Stimulated activated CD8-positive, alpha-beta memory T cell treated with anti-CD3 and anti-CD28 coated beads, Interleukin-4, amount 100 ng/mL, for 4 hours (primary cell): ENCODE data around the gene GPR157.

Experiments
- DNase-seq, 2 donors: peaks; one replicate each; pipeline ENCODE4 v3.0.0-alpha.2; 2020; ENCODE audit warnings: low read depth in 2 of 2, low spot score in 1 of 2

GPR157 gene

DNA sequence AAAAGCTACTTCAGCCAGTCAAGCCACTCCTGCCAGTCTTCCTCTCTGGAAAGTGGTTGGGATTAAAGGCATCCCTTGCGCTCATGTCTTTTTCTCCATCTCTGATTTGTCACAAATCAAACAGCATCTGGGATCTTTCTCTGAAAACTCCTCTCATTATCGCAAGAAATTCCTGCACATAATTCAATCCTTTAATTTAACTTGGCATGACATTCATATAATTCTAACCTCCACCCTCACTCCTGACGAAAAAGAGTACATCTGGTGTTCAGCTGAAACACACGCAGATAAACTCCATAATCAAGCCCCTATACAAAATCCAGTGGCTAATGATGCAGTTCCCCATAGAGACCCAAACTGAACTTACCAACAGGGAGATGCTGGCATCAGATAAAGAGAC is 40.1 kb downstream of the GPR157 start:
- no peak for DNase-seq

DNA sequence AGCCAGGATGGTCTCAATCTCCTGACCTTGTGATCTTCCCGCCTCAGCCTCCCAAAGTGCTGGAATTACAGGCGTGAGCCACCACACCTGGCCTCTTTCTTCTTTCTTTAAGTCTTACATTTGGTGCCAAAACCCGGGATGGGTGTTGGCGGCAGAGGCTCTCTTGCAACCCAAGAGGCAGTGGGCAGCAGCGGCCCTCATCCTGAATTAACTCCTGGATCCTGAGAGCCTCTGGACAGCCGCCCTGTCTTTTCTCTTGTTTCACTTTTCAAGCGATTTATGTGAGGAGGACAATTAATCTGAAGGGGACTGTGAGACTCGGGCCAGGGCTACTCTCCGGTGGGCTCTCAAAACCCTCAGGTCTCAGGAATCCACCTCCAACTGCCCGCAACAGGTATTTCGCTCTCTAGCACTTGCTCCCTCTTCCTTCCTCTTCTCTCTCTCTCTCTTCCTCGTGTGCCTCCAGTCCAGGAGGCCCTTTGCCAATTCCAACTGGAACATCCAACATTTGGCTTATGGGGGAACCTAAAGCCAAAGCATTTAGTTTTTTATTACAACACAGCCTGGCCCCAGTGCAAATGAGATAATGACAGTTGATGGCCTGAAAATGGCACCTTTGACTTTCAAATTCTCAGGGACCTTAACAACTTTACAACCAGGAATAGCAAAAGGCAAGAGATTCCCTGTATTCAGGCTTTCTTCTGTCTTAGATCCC is 41.3 kb downstream of the GPR157 start:
- no peak for DNase-seq

DNA sequence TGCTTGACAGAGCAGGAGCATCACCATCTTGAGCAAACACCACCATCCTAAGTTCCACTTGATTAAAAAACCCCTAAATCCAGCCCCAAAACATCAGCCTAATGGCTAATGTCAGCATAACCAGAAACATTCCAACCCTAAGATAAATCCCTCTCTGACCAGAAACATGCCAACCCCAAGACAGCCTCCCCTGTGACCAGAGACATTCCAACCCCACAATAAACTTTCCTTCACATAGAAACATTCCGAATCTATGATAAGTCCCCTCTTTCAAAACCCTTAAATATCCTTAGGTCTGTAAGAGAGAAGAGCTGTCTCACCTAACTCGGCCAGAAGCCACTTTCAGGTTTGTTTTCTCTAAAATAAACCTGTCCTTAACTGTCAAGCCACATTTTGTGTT is 42.1 kb downstream of the GPR157 start:
- DNase-seq, result no peak

DNA sequence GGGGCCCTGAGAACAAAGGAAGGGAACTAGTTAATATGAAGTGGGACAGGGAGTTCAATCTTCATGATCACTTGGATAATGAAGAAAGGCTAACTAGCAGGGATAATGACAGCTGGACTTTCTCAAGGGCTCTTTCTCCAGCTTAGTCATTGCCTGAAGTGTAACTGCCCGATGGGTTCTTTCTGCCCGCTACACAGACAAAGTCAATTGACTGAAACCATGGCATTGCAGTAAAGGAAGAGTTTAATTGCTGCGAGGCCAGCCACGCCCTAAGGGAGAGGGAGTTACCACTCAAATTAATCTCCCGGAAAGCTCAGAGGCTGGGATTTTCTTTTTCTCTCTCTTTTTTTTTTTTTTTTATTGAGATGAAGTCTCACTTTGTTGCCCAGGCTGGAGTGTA is 42.9 kb downstream of the GPR157 start:
- no peak for DNase-seq

DNA sequence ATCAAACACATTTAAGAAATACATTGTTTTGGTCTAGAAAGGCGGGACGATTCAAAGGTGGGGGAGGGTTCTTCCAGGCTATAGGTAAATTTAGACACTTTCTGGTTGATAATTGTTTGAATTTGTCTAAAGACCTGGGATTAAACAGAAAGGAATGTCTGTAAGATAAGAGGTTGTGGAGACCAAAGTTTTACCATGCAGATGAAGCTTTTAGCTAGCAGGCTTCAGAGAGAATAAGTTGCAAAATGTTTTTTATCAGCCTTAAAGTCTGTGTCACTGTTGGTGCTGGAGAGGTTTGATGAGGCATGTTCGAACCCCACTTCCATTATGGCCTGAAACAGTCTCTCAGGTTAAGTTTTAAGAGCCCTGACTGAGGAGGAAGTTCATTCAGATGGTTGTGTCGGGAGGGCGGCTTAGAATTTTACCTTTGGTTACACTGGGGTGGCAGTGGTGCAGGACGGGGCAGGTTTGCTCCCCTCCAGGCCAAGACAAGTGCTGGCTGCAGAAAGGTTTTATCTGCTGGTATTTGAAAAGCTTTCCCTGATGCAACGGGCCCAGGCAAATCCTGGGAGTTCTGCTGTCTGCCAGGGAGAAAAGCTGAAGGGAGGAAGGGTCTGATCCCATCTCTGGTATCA is 43.5 kb downstream of the GPR157 start:
- no peak for DNase-seq

DNA sequence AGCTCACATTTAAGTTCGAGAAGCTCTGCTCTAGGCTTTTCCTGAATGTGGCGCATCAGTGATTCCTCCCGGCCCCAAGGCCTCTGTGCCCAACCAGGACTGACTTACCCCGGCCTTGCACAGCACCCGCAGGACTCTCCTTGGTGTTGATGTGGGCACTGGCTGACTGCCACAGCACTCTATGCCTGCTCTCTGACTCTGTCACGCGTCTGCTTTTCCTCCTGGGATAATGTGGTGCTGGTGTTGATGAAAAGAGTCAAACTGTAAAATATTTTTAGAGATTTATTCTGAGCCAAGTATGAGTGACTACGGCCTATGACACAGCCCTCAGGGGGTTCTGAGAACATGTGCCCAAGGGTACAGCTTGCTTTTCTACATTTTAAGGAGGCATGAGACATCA is 44.0 kb downstream of the GPR157 start:
- no peak for DNase-seq

DNA sequence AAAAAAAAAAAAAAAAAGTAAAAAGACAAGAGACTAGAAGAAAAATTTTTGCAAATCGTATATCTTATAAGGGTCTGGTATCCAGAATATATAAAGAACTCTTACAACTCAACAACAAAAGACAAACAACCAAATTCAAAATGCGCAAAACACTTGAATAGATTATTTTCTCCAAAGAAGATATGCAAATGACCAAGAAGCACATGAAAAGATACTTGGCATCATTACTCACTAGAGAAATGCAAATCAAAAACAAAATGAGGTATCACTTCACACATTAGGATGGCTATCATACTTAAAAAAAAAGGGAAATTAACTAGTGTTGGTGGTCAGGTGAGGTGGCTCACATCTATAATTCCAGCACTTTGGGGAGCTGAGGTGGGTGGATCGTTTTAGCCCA is 47.4 kb downstream of the GPR157 start:
- DNase-seq, result no peak

DNA sequence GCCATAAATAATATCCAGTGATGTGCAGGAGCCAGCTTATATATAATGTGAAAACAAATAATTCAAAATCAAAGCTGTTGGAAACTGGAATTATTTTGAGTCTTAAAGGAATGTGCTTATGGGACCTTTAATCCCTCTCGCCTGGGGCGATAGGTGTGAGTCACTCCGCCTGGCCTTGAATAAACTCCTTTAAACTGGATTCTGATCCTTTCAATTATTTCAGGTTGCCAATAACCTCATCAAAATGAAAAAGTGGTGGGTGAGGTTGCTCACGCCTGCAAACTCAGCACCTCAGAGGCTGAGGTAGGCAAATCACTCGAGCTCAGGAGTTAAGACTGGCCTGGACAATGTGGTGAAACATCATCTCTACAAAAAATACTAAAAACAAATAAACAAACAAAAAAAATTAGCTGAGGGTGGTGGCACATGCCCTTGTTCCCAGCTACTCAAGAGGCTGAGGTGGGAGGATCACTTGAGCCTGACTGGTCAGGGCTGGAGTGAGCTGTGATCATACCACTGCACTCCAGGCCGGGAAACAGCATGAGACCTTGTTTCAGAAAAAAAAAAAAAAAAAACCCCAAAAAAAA is 48.1 kb downstream of the GPR157 start:
- no peak for DNase-seq

DNA sequence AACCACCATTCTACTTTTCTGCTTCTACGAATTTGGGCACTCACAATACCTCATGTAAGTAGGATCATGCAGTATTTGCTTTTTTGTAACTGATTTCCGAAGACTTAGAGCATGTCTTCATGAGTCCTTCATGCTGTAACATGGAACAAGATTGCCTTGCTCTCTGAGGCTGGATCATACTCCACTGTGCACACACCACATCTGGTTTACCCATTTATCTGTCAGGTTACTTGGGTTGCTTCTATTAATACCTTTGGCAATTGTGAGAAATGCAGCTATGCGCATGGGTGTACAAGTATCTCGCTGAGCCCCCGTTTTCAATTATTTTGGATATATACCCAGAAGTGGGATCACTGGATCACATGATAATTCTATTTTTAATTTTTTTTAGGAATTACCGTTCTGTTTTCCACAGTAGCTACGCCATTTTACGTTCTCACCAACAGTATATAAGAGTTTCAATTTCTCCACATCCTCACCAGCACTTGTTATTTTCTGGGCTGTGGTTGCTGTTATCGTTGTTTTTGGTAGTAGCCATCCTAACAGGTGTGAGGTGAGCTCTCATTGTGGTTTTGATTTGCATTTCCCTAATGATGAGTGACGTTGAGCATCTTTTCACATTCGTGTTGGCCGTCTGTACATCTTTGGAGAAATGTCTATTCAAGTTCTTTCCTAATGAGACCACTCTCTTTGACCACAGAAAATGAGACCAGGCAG is 48.8 kb downstream of the GPR157 start:
- DNase-seq, result no peak

DNA sequence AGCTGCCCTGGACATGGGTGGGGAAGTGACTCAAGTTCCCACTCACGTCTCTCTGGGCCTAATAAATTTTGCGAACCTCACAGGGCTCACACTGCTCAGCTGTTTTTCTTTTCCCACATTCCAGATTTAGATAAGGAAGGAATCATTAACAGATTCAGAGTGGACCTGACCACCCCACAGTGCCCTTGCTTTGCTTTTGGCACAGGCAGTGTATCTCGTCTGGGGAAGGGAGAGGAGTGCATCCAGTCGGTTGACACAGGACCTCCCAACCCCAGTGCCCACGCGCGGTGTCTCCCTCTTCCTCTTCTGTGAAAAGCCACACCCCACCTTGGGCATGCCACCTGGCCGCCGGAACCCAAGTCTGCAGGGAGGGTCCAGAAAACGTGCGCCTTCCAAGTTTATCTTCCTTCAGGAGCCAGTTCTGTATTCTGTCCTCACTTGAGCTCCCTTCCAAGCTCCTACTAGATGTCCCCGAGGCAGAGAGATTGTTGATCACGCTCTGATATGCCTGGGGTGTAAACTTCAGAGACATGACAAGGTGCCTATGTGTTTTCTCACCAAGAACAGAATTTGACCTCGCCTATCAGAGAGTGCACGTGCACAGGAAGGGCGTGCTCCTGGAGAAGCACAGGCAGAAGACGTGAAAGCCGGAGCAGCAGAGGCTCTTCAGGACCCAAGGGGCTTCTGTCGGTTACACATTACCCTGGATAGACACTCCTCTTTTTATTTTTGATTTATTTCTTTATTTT is 50.0 kb downstream of the GPR157 start:
- DNase-seq, result no peak

DNA sequence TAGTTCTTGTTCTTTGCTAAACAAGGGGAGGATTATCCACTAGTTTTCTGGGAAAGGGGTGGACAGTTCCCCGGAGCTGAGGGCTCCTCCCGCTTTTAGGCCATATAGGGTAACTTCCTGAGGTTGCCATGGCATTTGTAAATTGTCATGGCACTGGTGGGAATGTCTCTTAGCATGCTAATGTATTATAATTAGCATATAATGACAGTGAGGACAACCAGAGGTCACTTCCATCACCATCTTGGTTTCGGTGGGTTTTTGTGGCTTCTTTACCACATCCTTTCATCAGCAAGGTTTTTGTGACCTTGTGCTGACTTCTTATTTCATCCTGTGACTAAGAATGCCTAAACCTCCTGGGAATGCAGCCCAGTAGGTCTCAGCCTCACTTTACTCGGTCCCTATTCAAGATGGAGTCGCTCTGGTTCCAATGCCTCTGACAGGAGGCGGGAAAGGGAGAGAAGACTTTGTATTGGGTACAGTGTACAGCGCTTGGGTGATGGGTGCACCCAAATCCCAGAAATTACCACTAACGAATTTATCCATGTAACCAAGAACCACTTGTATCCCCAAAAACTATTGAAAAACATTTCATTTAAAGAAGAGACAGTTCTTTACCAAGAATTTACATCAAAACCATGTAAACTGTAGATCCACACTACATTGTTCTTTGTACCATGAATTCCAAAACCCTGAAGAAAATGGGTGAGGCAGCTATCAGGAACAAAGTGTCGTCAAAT is 50.7 kb downstream of the GPR157 start:
- no peak for DNase-seq

DNA sequence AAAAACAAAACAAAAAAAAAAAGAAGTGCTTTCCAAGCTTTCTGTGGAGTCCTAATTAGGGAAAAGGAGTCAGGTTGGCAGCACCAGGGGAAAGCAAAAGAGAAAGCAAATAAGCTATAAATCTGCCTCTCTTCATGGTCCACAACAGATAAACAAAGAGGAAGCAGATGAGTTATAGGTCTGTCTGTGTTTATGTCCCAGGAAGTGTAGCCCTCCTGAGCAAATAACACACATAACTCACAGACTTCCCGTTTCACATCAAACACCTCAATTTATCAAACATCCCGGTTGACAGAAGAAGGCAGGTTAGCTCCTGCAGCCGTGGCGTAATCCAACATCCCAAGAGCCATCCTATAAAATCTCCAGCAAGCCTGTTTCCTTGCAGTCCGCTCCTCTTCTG is 53.9 kb downstream of the GPR157 start:
- DNase-seq, result no peak

DNA sequence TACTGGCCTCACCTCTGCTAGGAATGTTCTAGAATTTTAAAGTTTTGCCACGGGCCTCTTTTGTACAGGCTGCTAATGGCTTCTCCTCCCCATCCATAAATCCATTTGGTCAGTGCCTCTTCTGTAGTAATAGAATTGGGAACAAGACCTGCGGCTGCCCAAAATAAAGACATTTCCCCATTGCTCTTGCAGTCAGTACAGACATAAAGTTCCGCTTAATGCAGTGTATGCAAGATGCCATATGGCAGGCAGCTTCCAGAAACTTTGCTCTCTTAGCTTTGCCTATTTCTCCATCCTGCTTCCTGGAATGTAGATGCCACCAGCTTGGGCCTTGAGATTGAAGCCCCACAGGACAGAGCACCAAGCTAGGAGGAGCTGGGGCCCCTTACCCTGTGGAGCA is 55.8 kb downstream of the GPR157 start:
- DNase-seq, result no peak

DNA sequence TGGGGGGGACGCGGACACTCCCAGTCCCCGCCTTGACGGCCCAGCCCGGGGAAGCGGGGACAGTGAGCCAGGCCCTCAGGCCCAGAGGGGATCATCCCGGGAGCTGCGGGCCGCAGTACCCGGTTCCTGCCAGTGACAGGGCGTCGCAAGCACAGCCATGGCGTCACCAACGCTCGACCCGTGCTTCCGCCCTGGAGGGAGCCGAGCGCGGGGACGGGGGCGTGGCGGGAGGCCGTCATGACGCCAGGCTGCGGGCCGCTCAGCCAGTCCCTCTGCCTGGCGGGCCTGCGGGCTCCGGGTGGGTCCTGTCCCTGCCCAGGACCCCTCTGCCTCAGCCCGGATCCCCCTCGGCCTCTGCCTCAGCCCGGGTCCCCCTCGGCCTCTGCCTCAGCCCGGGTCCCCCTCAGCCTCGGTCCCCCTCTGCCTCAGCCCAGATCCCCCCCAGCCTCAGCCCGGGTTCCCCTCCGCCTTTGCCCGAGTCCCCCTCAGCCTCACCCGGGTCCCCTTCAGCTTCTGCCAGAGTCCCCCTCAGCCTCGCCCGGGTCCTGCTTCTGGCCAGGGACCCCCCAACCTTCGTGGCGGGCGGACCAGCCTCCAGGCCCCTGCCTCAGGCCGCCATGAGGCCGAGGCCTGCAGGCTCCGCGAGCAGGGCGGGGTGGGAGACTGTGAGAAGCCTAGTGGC is 57.2 kb downstream of the GPR157 start:
- no peak for DNase-seq

DNA sequence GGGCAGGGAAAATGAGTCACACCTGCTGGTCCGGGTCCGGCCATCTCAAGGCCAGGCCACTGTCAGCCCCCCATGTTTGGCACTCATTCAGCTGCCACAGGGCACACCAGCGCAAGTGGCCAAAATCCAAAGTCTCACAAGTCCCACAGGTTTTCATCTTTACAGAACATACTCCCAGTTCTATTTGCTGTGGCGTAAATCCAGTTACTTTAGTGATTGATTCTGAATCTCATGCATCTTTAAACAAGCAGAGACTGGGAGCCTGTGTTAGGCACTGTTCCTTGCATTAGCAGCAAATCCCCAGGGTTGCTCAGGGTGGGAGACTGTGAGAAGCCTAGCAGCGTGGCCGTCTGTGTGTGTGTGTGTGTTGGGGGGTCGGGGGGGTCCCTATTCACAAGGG is 58.4 kb downstream of the GPR157 start:
- no peak for DNase-seq

DNA sequence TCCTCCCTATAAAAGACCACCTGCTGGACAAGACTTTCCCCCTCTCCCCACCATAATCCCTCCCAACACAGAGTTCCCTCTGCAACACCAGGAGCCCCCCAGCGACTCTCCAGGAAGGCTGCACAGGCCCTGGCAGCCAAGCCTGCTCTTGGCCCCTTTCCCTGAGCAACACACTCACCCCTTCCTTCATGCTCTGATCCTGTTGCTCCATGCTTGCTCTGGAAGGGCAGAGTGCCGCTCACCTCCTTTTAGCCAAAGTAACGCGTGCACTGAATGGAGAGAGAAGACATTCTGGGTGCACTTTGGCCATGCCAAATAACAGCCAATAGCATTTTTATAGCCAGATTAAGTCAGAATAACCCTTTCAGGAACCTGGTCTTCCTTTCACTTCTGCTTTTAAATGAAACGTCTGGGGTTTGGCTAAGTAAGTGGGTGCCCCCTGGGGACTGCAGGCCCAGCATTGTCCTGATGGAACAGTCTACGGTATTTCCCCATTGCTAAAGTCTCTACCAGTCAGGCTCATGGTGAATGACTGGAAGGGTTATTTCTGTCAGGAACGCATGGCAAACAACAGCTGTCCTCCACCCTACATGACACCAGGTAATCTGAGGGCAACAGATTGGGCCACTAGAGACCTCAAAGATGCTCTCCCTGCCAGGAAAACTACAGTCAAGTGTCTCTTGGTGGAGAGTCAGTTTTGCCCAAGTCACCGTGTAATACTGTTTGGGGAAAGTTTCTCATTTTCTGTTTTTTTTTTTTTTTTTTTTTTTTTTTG is 59.4 kb downstream of the GPR157 start, which contains the start of gene SLC2A5:
Gene SLC2A5 (minus strand): TSS at position 310 of the 775 bp plus-strand sequence. CDS start 99 bp downstream, at position 211.
- no peak for DNase-seq

DNA sequence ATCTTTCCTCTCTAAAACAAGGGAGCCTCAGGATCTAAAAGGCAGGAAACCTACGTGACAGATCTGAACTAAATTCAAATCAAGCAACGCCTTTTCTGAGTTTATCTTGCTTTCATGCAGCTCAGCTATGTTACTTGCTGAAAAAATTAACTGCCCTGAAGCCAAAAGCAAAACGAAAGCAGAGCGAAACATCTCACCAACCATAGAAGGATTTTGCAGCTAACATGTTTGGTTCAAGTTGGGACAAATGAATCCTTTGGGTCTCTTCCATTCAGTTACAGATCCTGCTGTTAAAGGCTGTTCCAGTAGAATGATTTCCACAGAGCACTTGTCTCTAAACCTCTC is 59.9 kb downstream of the GPR157 start:
- no peak for DNase-seq

DNA sequence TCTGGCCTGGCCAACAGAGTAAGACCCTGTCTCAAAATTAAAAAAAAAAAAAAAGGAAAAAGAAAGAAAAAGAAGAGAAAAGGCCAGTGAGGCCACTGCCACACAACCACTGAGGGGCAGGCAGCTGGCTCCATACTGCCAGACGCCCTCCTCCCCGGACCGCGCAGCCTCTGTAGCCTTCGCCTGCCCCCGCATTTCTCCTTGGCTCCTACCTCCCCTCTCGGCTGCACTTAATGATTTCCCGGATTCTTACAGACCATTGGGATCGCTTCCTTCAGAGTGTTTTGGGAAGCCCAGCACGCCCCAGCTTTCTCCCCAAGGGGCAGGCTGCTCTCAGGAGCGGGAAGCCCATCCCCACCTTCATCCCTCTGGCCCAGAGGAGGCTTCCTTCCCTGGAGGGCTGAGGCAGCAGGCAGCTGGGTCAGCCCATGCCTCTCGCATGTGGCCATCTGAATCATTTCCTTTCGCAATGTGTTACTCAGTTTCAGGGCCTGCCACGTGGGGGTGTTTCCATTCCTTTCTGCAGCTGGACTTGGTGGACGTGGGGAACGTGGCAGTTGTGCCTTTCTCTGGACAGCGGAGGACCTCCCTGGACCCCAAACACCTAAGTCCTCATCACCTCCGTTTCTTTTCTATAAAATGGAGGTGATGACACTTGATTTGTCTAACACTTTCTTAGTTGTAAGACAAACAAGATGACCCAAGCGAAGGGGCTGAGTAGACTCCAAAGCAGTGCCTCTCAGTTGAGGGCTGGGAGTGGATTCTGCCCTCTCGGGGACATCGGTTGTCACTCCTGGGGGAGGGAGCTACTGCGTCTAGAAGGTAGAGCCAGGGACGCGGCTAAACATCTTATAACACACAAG is 61.7 kb downstream of the GPR157 start:
- DNase-seq, result no peak
